SK-N-SH treated with all-trans-retinoic acid at 6 μM for 48 hours (cell line): ENCODE results near the gene COG3.

ENCODE experiments used
- ATAC-seq: fragments of 200-7000 bp; cut with Tn5 transposase; 3 replicates; pipeline ENCODE4 v1.9.1; 2020; ENCODE audit warnings: mild to moderate bottlenecking, moderate library complexity
- ARNTL ChIP-seq: fragments of 450-650 bp; formaldehyde crosslinking; IDR thresholded peaks from 2 replicates; pipeline ENCODE4 v1.5.0; 2020; ENCODE audit warnings: low read depth, mild to moderate bottlenecking, moderate library complexity, borderline replicate concordance
- BACH2 ChIP-seq: fragments of 250-450 bp; sonication (Bioruptor Pico); IDR thresholded peaks from 2 replicates; pipeline ENCODE4 v1.9.0; 2021; ENCODE audit warnings: mild to moderate bottlenecking, borderline replicate concordance
- CSDC2 ChIP-seq: fragments of 250-450 bp; sonication (Bioruptor Pico); IDR thresholded peaks from 2 replicates; pipeline ENCODE4 v1.5.0; 2020; ENCODE audit warnings: mild to moderate bottlenecking, moderate library complexity
- ESRRG ChIP-seq: fragments of 250-450 bp; sonication (Bioruptor Pico); IDR thresholded peaks from 2 replicates; pipeline ENCODE4 v1.6.1; 2021; ENCODE audit warnings: mild to moderate bottlenecking
- ISL1 ChIP-seq: fragments of 250-450 bp; sonication (Bioruptor Pico); IDR thresholded peaks from 2 replicates; pipeline ENCODE4 v2.1.2; 2022; ENCODE audit warnings: mild to moderate bottlenecking, moderate library complexity
- OSR1 ChIP-seq: fragments of 250-450 bp; sonication (Bioruptor Pico); IDR thresholded peaks from 2 replicates; pipeline ENCODE4 v1.8.0; 2022; ENCODE audit warnings: moderate library complexity, mild to moderate bottlenecking, inconsistent platforms
- PPARA ChIP-seq: fragments of 250-450 bp; sonication (Bioruptor Pico); IDR thresholded peaks from 2 replicates; pipeline ENCODE4 v1.5.0; 2020; ENCODE audit warnings: mild to moderate bottlenecking, borderline replicate concordance
- RARB ChIP-seq: fragments of 250-450 bp; sonication (Bioruptor Pico); IDR thresholded peaks from 2 replicates; pipeline ENCODE4 v1.8.0; 2021; ENCODE audit warnings: mild to moderate bottlenecking, moderate library complexity
- SNAI2 ChIP-seq: fragments of 250-450 bp; sonication (Bioruptor Pico); IDR thresholded peaks from 2 replicates; pipeline ENCODE4 v1.5.0; 2020; ENCODE audit warnings: mild to moderate bottlenecking, moderate library complexity
- TCF4 ChIP-seq: fragments of 250-450 bp; sonication (Bioruptor Pico); IDR thresholded peaks from 2 replicates; pipeline ENCODE4 v1.8.0; 2021; ENCODE audit warnings: mild to moderate bottlenecking, moderate library complexity, borderline replicate concordance
- TOX ChIP-seq: fragments of 250-450 bp; sonication (Bioruptor Pico); IDR thresholded peaks from 2 replicates; pipeline ENCODE4 v1.8.0; 2021; ENCODE audit warnings: mild to moderate bottlenecking, moderate library complexity, borderline replicate concordance
- ZC3H10 ChIP-seq: fragments of 250-450 bp; sonication (Bioruptor Pico); IDR thresholded peaks from 2 replicates; pipeline ENCODE4 v1.5.1; 2021; ENCODE audit warnings: mild to moderate bottlenecking, moderate library complexity
- ZFP3 ChIP-seq: fragments of 250-450 bp; sonication (Bioruptor Pico); IDR thresholded peaks from 2 replicates; pipeline ENCODE4 v1.5.0; 2020; ENCODE audit warnings: mild to moderate bottlenecking, moderate library complexity
- ZFP30 ChIP-seq: fragments of 450-650 bp; formaldehyde crosslinking; IDR thresholded peaks from 2 replicates; pipeline ENCODE4 v1.5.0; 2022; ENCODE audit warnings: mild to moderate bottlenecking, moderate library complexity
- ZNF565 ChIP-seq: fragments of 450-650 bp; formaldehyde crosslinking; conservative IDR thresholded peaks from 2 replicates; pipeline ENCODE4 v1.5.0; 2020; ENCODE audit warnings: low read depth, mild to moderate bottlenecking, moderate library complexity
- ZNF8 ChIP-seq: fragments of 450-650 bp; formaldehyde crosslinking; IDR thresholded peaks from 2 replicates; pipeline ENCODE4 v1.5.0; 2020; ENCODE audit warnings: mild to moderate bottlenecking, moderate library complexity
- TF ChIP-seq, protein P1 (sequence below): fragments of 250-450 bp; sonication (Bioruptor Pico); IDR thresholded peaks from 2 replicates; pipeline ENCODE4 v1.8.0; 2020; ENCODE audit warnings: mild to moderate bottlenecking, moderate library complexity, borderline replicate concordance
- TF ChIP-seq, protein P2 (sequence below): fragments of 250-450 bp; sonication (Bioruptor Pico); IDR thresholded peaks from 2 replicates; pipeline ENCODE4 v1.5.1; 2020; ENCODE audit warnings: low read depth, mild to moderate bottlenecking, moderate library complexity
- TF ChIP-seq, protein P3 (sequence below): fragments of 250-450 bp; sonication (Bioruptor Pico); IDR thresholded peaks from 2 replicates; pipeline ENCODE4 v1.5.0; 2020; ENCODE audit warnings: mild to moderate bottlenecking, moderate library complexity

The COG3 gene

DNA sequence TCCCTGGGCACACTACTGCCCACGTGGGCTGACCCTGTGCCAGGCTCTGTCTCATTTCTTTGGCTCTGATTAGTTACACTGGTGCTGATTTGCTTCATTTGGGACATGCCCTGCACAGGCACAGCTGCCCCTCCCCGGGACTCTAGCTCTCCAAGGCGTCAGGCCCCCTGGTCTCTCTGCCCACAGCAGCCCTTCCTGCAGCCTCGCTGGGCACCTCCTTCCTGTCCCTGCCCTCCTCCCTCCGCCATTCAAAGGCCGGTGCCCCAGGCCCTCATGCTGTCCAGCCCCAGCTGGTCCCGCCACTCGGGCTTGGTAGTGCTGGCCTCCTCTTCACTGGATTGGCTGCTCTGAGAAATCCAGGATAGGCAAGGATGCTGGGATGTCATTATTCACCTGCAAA lies 77.7 kb downstream of the COG3 start (continued):
- no peak for TF ChIP-seq ARNTL (CRISPR knock-in tag)
- no peak for TF ChIP-seq PPARA
- TF ChIP-seq ZC3H10 (CRISPR knock-in tag): no peak

DNA sequence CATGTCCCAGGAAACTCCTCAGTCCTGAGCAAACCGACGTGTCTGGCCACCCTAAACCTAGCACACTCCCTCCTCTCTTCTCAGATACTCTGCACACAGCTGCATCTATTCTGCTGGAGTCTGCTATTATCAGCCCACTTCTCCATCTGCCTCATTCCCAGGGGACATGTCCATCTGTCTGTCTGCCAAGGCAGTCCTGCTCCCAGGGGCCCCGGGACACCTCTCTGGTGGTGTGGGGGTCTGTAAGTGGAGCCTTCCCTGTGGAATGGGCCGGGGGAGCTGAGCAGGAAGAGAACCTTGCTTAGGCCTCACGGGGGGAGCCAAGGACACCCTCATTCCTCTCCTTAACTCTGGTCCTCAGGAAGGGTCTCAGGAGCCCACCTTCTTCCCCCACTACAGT lies 78.1 kb downstream of the COG3 start:
- no peak for ATAC-seq
- TF ChIP-seq TOX (CRISPR knock-in tag) (no peak), RARB (CRISPR knock-in tag) (no peak), ARNTL (CRISPR knock-in tag) (no peak), ISL1 (CRISPR knock-in tag) (no peak), CSDC2 (no peak), OSR1 (CRISPR knock-in tag) (no peak), ESRRG (CRISPR knock-in tag) (no peak), ZFP30 (CRISPR knock-in tag) (no peak), ZNF8 (CRISPR knock-in tag) (no peak), TCF4 (CRISPR knock-in tag) (no peak)
- TF ChIP-seq, protein P1, sequence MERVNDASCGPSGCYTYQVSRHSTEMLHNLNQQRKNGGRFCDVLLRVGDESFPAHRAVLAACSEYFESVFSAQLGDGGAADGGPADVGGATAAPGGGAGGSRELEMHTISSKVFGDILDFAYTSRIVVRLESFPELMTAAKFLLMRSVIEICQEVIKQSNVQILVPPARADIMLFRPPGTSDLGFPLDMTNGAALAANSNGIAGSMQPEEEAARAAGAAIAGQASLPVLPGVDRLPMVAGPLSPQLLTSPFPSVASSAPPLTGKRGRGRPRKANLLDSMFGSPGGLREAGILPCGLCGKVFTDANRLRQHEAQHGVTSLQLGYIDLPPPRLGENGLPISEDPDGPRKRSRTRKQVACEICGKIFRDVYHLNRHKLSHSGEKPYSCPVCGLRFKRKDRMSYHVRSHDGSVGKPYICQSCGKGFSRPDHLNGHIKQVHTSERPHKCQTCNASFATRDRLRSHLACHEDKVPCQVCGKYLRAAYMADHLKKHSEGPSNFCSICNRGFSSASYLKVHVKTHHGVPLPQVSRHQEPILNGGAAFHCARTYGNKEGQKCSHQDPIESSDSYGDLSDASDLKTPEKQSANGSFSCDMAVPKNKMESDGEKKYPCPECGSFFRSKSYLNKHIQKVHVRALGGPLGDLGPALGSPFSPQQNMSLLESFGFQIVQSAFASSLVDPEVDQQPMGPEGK (CRISPR knock-in tag): no peak
- TF ChIP-seq, protein P2, sequence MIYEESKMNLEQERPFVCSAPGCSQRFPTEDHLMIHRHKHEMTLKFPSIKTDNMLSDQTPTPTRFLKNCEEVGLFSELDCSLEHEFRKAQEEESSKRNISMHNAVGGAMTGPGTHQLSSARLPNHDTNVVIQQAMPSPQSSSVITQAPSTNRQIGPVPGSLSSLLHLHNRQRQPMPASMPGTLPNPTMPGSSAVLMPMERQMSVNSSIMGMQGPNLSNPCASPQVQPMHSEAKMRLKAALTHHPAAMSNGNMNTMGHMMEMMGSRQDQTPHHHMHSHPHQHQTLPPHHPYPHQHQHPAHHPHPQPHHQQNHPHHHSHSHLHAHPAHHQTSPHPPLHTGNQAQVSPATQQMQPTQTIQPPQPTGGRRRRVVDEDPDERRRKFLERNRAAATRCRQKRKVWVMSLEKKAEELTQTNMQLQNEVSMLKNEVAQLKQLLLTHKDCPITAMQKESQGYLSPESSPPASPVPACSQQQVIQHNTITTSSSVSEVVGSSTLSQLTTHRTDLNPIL: no peak
- TF ChIP-seq, protein P3, sequence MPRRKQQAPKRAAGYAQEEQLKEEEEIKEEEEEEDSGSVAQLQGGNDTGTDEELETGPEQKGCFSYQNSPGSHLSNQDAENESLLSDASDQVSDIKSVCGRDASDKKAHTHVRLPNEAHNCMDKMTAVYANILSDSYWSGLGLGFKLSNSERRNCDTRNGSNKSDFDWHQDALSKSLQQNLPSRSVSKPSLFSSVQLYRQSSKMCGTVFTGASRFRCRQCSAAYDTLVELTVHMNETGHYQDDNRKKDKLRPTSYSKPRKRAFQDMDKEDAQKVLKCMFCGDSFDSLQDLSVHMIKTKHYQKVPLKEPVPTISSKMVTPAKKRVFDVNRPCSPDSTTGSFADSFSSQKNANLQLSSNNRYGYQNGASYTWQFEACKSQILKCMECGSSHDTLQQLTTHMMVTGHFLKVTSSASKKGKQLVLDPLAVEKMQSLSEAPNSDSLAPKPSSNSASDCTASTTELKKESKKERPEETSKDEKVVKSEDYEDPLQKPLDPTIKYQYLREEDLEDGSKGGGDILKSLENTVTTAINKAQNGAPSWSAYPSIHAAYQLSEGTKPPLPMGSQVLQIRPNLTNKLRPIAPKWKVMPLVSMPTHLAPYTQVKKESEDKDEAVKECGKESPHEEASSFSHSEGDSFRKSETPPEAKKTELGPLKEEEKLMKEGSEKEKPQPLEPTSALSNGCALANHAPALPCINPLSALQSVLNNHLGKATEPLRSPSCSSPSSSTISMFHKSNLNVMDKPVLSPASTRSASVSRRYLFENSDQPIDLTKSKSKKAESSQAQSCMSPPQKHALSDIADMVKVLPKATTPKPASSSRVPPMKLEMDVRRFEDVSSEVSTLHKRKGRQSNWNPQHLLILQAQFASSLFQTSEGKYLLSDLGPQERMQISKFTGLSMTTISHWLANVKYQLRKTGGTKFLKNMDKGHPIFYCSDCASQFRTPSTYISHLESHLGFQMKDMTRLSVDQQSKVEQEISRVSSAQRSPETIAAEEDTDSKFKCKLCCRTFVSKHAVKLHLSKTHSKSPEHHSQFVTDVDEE (CRISPR knock-in tag): no peak

DNA sequence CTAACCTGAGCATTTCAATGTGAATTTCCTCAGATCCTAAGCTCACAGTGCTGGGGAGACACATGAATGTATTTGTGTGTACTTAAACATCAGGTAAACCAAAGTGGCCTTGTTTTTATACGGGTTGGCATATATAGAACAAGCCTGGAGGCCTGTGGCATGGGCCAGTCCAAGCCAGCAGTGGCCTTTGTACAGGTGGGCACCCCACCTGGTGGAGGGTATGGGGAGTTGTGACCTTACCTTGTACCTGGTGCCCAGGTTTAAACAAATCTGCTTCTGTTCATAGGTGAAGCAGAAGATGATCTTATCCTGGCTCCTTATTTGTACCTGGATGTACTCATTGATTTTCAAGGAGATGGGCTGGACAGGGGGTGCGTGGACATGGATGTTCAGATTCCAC lies 79.8 kb downstream of the COG3 start:
- TF ChIP-seq ISL1 (CRISPR knock-in tag) (no peak), ZNF565 (CRISPR knock-in tag) (no peak)
- ATAC-seq: no peak

DNA sequence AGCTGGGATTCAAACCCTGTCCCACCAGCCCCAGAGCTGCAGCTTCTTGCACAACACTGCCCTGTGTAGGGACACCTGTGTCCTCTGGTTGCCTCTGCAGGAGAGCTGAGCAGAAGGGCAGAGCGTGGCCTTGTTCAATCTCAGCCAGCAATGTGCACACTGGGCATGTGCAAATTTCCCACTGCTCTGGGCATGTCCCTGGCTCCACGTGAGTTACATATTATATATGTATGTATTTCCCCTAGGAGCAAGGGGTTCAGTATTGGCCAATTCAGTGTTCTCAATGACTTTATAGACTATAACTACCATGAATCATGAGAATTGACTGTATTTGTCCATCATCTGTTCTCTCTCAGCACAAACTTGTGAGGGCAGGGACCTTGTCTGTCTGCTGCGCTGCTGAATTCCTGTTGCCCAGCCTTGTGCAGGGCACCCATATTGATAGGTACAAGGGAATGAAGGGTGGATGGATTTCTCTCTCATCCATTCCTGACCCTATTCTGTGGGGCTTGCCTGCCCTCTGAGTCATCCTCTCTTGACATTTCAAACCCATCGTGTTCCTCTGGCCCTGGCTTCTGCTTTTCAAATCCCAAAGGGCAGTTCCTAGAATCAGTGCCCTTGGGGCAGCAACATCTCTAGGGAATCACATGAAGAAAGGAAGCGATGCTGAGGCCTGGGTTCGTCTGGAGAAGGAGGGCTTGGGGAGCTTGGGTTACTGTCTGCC lies 81.1 kb downstream of the COG3 start:
- TF ChIP-seq ZNF565 (CRISPR knock-in tag) (no peak), ZNF8 (CRISPR knock-in tag) (no peak), SNAI2 (CRISPR knock-in tag) (no peak), BACH2 (no peak), ZFP3 (CRISPR knock-in tag) (no peak), TCF4 (CRISPR knock-in tag) (no peak), ESRRG (CRISPR knock-in tag) (no peak)
- TF ChIP-seq, protein P2: no peak
- TF ChIP-seq, protein P1 (CRISPR knock-in tag): no peak

More for the DNA sequence above, 81.1 kb downstream of the COG3 start:
- no peak for ATAC-seq
